GM12864 (cell line): ENCODE data around the gene PPIF.

Experiments used
- DNase-seq: peaks from one replicate; pipeline ENCODE4 v3.0.0-alpha.2; 2011; ENCODE audit warnings: low read depth
- H3K4me3 ChIP-seq: 2 replicates; pipeline ENCODE4 v1.5.1; 2011; ENCODE audit warnings: mild to moderate bottlenecking, low read depth, low read length, control low read depth
- CTCF ChIP-seq: IDR thresholded peaks from 2 replicates; pipeline ENCODE4 v1.5.1; 2011; ENCODE audit warnings: low read depth, mild to moderate bottlenecking, moderate library complexity, low read length, control low read depth, inconsistent platforms; ENCODE audit errors: missing control alignments

Gene PPIF

DNA sequence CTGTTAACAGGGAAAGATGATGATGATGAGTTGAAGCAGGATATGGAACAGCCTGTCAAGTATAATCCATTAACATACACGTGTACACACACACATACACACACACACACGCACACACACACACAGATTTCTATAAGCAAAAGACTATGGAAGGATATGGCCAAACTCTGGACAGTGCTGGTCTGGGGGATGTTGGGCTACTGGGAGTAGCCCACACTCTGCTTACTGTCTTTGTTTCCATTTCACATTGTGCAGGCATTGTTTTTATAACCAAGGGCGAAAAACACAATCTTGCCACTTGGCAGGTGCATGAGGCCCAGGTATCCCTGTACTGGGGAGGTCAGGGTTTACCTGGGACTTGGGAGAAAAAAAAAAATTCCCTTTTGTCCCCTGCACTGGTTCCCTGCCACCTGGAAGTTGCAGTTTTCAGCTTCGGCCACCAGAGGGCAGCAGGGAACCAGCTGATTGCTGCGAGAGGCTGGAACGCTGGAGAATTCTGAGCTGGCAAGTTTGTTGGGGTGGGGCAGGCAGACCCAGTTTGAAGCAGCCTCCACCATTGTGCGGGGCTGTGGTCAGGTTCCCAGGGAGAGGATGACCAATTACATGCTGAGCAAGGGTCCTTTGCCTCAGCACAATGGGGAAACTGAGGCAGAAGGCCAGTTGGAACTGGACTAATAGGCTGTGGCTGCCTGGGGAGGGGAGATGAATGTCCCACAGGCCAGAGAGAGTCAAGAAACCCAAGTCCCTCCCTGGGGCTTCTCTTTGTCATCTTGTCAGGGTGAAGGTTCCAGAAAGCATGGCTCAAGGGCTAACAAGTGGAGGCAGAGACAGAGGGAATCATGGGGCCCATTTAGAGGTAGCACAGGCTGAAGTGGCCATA lies 27.3 kb downstream of the PPIF start:
- TF ChIP-seq CTCF, result peak; percentile 97
- DNase-seq, result no peak
- H3K4me3 ChIP-seq, result no peak overlapping the region

- no peak for DNase-seq
- TF ChIP-seq CTCF, result no peak
- no peak overlapping the region for H3K4me3 ChIP-seq
Observed at GRCh38 chr10:79375321-79376077, 28.2 kb downstream of the PPIF start.

- TF ChIP-seq CTCF, result no peak
- DNase-seq, result no peak
- H3K4me3 ChIP-seq, result no peak overlapping the region
Observed at GRCh38 chr10:79376078-79376628, 28.9 kb downstream of the PPIF start.

- H3K4me3 ChIP-seq, result no peak overlapping the region
- no peak for TF ChIP-seq CTCF
- no peak for DNase-seq
Observed at GRCh38 chr10:79376751-79377556, 29.7 kb downstream of the PPIF start.

DNA sequence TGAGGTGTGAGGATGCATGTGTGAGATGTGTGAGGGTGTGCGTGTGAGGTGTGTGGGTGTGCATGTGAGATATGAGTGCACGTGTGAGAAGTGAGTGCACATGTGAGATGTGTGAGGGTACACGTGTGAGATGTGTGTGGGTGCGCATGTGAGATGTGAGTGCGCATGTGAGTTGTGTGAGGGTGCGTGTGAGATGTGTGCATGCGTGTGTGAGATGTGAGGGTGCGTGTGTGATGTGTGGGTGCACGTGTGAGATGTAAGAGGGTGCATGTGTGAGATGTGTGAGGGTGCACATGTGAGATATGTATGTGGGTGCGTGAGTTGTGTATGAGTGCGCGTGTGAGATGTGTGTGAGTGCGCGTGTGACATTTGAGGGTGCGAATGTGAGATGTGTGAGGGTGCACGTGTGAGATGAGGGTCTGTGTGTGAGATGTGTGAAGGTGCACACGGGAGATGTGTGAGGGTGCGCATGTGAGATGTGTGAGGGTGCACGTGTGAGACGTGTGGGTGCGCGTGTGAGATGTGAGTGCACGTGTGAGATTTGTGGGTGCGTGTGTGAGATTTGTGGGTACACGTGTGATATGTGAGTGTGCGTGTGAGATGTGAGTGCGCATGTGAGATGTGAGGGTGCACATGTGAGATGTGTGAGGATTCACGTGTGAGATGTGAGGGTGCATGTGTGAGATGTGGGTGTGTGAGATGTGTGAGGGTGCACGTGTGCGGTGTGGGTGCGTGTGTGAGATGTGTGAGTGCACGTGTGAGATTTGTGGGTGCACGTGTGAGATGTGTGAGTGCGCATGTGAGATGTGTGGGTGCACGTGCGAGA lies 30.5 kb downstream of the PPIF start:
- DNase-seq, result no peak
- TF ChIP-seq CTCF, result no peak
- H3K4me3 ChIP-seq, result no peak overlapping the region

GRCh38 chr10:79378383-79378646 lies 31.0 kb downstream of the PPIF start:
- no peak for DNase-seq
- no peak for TF ChIP-seq CTCF
- H3K4me3 ChIP-seq, result no peak overlapping the region
